ENCODE data around the gene DPH1. TPM values are rescaled to one million over a fixed set of nuclear protein-coding genes. Genes with fewer than 3 reads are reported as not detected.

DPH1 gene
- total RNA-seq, 1 donor from 2014 or later: 43.0 TPM

GRCh38 chr17:1995907-1996799, 33.8 kb upstream of the DPH1 start:
- TF ChIP-seq POLR2AphosphoS5 (IDR thresholded peaks at IDR 0.05; ENCODE audit: insufficient read depth in 1 of 2, low read depth in 1 of 2) (no peak), CTCF (IDR thresholded peaks at IDR 0.05) (no peak), POLR2A (IDR thresholded peaks at IDR 0.05) (no peak)
- intact Hi-C loops (cut with DNase I): no loop called here
- H3K4me3 ChIP-seq: no peak overlapping the region
- H3K4me1 ChIP-seq: peaks cover 52% of the 10 kb centered on the region
- H3K27me3 ChIP-seq: no peaks in the 10 kb centered on the region
- no peaks in the 10 kb centered on the region for H3K36me3 ChIP-seq
- no peaks in the 10 kb centered on the region for H3K9me3 ChIP-seq
- peak overlapping the region; percentile 21 for H3K27ac ChIP-seq
- no peak for DNase-seq (ENCODE audit: extremely low spot score in 2 of 2)

- no peaks in the 10 kb centered on the region for H3K36me3 ChIP-seq
- no peak for DNase-seq (ENCODE audit: extremely low spot score in 2 of 2)
- intact Hi-C loops (cut with DNase I): no loop called here
- H3K9me3 ChIP-seq: no peaks in the 10 kb centered on the region
- H3K4me3 ChIP-seq: no peak overlapping the region
- peaks cover 52% of the 10 kb centered on the region for H3K4me1 ChIP-seq
- H3K27me3 ChIP-seq: no peaks in the 10 kb centered on the region
- TF ChIP-seq POLR2AphosphoS5 (IDR thresholded peaks at IDR 0.05; ENCODE audit: insufficient read depth in 1 of 2, low read depth in 1 of 2): no peak
- TF ChIP-seq CTCF (IDR thresholded peaks at IDR 0.05): no peak
- no peak for TF ChIP-seq POLR2A (IDR thresholded peaks at IDR 0.05)
- peak overlapping the region; percentile 21 for H3K27ac ChIP-seq
These were observed 33.1 kb upstream of the DPH1 start for GRCh38 chr17:1996800-1997288.

- Histone ChIP-seq H3K27ac (peak overlapping the region; percentile 80), H3K4me1 (peaks cover 53% of the 10 kb centered on the region), H3K4me3 (peak overlapping the region; percentile 41 to 55), H3K27me3 (no peaks in the 10 kb centered on the region), H3K36me3 (no peaks in the 10 kb centered on the region), H3K9me3 (no peaks in the 10 kb centered on the region)
- no peak for DNase-seq (ENCODE audit: extremely low spot score in 2 of 2)
- intact Hi-C loops (cut with DNase I): no loop called here
- TF ChIP-seq POLR2A (IDR thresholded peaks at IDR 0.05) (no peak), POLR2AphosphoS5 (IDR thresholded peaks at IDR 0.05; ENCODE audit: insufficient read depth in 1 of 2, low read depth in 1 of 2) (peak in 1 of 2 donors; percentile 23), CTCF (IDR thresholded peaks at IDR 0.05) (no peak)
These were observed 32.5 kb upstream of the DPH1 start for GRCh38 chr17:1997289-1997926.

GRCh38 chr17:1997927-1998742, 31.8 kb upstream of the DPH1 start:
- no peak for TF ChIP-seq POLR2AphosphoS5 (IDR thresholded peaks at IDR 0.05; ENCODE audit: insufficient read depth in 1 of 2, low read depth in 1 of 2)
- no peak for TF ChIP-seq CTCF (IDR thresholded peaks at IDR 0.05)
- no peak for TF ChIP-seq POLR2A (IDR thresholded peaks at IDR 0.05)
- H3K36me3 ChIP-seq: no peaks in the 10 kb centered on the region
- intact Hi-C loops (cut with DNase I): no loop called here
- no peaks in the 10 kb centered on the region for H3K9me3 ChIP-seq
- no peaks in the 10 kb centered on the region for H3K27me3 ChIP-seq
- peaks cover 60% of the 10 kb centered on the region for H3K4me1 ChIP-seq
- H3K4me3 ChIP-seq: peak overlapping the region; percentile 41 to 55
- peak overlapping the region; percentile 80 for H3K27ac ChIP-seq
- no peak for DNase-seq (ENCODE audit: extremely low spot score in 2 of 2)

Measured in vagina (tissue), 2 donors.